GM12864 (cell line): ENCODE measurements around the gene DLGAP4.

Experiments
- DNase-seq: peaks from one replicate; pipeline ENCODE4 v3.0.0-alpha.2; 2011; ENCODE audit warnings: low read depth
- H3K4me3 ChIP-seq: 2 replicates; pipeline ENCODE4 v1.5.1; 2011; ENCODE audit warnings: mild to moderate bottlenecking, low read depth, low read length, control low read depth
- TF ChIP-seq, protein P1 (sequence below): IDR thresholded peaks from 2 replicates; pipeline ENCODE4 v1.5.1; 2011; ENCODE audit warnings: low read depth, mild to moderate bottlenecking, moderate library complexity, low read length, control low read depth, inconsistent platforms; ENCODE audit errors: missing control alignments

The DLGAP4 gene, protein sequence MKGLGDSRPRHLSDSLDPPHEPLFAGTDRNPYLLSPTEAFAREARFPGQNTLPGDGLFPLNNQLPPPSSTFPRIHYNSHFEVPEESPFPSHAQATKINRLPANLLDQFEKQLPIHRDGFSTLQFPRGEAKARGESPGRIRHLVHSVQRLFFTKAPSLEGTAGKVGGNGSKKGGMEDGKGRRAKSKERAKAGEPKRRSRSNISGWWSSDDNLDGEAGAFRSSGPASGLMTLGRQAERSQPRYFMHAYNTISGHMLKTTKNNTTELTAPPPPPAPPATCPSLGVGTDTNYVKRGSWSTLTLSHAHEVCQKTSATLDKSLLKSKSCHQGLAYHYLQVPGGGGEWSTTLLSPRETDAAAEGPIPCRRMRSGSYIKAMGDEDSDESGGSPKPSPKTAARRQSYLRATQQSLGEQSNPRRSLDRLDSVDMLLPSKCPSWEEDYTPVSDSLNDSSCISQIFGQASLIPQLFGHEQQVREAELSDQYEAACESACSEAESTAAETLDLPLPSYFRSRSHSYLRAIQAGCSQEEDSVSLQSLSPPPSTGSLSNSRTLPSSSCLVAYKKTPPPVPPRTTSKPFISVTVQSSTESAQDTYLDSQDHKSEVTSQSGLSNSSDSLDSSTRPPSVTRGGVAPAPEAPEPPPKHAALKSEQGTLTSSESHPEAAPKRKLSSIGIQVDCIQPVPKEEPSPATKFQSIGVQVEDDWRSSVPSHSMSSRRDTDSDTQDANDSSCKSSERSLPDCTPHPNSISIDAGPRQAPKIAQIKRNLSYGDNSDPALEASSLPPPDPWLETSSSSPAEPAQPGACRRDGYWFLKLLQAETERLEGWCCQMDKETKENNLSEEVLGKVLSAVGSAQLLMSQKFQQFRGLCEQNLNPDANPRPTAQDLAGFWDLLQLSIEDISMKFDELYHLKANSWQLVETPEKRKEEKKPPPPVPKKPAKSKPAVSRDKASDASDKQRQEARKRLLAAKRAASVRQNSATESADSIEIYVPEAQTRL

DNA sequence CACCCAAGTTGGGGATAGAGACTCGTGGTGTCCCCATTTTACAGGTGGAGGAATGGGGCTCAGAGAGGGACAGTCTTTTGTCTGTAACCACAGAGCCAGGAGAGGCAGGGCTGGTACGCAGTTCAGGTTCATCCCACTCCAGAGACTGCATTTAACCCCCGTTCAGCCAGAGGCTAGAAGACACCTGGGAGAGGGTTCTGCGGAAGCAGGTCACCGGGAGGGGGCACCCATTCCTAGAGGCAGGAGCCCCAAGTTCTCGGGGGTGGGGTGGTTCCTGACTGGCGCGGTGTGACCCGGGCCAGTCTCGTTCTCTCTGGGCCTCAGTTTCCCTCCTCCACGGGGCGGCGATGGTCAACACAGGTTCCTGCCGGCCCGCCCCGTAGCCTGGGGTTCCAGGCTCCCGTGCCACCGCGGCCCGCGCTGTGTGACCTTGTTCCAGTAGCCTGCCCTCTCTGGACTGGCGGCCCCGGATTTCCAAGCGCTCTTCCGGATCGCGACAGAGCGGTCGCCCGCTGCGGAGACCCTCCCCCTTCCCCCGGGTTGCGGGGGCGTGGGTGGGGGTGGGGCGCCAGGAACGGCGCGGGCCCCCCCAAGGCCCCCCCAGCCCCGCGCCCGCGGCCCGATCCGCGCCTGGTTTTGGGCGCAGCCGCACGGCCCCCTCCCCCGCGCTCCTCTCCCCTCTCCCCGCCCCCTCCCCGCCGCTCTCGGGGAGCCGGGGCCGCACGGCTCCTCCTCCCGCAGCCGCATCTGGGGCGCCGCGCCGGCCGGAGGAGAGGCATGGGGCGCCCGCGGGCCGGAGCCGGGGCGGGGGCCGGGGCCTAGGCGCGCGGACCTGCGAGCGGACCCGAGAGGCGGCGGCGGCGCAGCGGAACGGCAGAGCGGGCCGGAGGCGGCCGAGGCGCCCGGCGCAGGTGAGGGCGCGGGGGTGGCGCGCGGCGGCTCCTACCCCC is at the start of gene DLGAP4:
Gene DLGAP4 (plus strand): TSS at position 738 of the 950 bp plus-strand sequence. CDS start 125,379 bp downstream, outside the sequence.
- TF ChIP-seq, protein P1, sequence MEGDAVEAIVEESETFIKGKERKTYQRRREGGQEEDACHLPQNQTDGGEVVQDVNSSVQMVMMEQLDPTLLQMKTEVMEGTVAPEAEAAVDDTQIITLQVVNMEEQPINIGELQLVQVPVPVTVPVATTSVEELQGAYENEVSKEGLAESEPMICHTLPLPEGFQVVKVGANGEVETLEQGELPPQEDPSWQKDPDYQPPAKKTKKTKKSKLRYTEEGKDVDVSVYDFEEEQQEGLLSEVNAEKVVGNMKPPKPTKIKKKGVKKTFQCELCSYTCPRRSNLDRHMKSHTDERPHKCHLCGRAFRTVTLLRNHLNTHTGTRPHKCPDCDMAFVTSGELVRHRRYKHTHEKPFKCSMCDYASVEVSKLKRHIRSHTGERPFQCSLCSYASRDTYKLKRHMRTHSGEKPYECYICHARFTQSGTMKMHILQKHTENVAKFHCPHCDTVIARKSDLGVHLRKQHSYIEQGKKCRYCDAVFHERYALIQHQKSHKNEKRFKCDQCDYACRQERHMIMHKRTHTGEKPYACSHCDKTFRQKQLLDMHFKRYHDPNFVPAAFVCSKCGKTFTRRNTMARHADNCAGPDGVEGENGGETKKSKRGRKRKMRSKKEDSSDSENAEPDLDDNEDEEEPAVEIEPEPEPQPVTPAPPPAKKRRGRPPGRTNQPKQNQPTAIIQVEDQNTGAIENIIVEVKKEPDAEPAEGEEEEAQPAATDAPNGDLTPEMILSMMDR = peak; percentile 1
- no peak for DNase-seq
- H3K4me3 ChIP-seq = no peak within 1 kb of the TSS

DNA sequence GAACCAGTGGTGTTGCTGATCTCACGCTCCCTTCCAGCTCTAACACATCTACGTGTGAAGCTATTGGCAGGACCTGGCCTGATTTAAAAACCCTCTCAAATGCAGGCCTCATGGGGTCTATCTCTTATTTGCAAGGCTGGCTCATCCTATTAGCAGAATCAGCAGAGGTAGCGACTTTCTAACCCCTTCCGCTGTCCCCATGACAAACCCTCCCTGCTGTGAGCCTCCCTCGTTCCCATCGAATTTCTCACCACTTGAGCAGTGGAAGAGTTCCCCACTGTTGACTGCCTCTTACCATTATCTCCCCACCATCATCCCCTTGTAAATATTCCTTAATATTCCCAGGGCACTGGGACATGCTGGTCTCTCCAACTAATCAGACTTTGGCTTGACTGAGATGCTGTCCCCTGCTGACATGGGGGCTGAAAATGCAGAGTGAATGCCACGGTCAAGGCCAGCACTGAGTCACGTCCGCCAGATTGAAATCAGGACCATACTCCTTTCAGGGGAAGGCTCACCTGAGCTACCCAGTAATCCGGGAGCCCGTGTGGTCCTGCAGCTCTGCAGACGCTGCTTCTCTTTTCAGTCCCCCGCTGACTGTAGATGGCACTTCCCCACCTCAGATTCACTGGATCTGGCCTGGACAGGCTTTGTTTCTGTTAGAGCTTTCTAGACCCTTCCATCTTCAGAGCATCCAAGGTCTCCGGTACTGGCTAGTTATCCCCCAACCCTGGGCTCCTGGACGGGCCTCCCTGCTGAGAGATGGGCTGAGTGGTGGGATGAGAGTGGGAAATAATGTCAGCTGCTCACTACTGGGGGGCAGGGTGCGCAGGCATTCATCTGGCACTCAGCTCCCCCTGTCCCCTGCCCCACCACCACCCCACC is 46.7 kb upstream of the DLGAP4 start:
- DNase-seq = no peak
- TF ChIP-seq, protein P1 = no peak
- H3K4me3 ChIP-seq = no peak overlapping the region

DNA sequence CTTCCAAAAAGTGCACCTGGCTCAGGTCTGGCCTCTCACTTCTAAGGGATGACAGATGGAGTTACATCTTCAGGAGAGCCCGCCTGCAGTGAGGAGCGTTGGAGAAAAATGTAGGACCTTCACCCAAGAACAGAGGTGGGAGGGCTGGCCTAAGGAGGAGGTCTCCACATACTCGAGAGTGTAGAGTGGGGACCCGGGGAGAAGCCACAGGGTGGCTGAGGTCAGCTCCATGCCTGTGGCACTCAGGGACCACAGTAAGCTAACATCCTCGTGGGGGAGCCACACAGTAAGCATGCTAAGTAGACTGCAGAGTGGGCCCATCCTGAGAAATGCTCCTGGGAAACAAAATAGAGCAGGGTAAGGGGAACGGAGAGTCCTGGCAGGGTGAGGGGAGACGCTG is 45.8 kb upstream of the DLGAP4 start:
- no peak for DNase-seq
- H3K4me3 ChIP-seq = no peak overlapping the region
- TF ChIP-seq, protein P1 = no peak

DNA sequence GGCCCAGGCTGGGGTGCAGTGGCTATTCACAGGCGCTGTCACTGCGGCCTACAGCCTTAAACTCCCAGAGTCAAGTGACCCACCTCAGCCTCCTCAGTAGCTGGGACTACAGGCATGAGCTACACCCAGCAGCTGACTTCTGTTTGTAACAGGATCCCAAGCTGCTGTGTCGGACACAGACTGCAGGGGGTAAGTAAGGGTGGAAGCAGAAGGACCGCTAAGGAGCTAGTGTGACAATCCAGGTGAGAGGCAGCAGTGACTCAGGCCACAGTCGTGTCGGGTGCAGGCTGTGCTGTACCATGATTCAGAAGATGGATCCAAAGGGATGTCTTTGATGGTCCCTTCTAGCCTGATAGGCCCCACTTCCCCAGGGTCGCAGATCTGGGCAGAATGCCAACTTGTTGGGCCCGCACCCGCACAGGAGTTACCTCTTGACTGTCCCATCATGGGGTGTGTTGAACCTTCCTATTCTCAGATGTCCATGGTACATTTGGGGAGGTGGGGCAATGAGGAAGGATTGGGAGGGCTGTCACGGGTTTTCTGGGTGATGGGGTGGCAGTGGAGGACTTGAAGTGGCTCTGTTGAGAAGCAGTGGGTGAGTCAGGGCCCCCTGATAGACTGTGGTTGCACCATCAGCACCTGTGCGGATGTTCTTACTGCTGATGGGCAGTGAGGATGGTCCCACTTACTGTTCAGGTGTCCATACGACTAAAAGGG is 44.6 kb upstream of the DLGAP4 start:
- DNase-seq = no peak
- TF ChIP-seq, protein P1 = no peak
- H3K4me3 ChIP-seq = no peak overlapping the region

DNA sequence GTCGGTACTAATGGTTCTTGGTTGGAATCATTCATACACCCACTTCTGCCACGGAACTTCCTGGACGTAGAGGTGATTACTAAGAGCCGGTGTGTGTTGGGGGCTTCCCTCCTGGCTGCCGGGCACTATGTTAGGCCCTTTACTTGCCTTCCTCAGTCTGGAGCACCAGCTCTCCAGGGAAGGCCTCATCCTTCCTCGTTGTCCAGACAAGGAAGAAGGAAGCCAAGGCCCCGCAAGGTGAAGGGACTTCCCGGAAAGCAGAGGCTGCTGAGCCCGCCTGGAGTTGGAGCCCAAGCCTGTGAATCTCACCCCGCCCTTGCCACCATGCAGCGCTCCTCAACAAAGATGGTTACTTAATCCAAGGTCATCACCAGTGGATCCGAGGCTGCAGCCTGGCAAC is 43.7 kb upstream of the DLGAP4 start:
- H3K4me3 ChIP-seq = no peak overlapping the region
- no peak for DNase-seq
- TF ChIP-seq, protein P1 = no peak
